AG04450 (cell line): Measurements from ENCODE around the gene TANGO6. TPM values are rescaled to one million over a fixed set of nuclear protein-coding genes. Genes with fewer than 3 reads are reported as not detected.
"Not testable (repeated sequence)": the region's sequence is repeated elsewhere in the genome, so short reads cannot be mapped to it uniquely, and the experiment has no call there.

ENCODE experiments used
- CTCF ChIA-PET: fragments of 300-600, 350-600 bp; formaldehyde crosslinking; extraction: SDS; loops from one replicate; lab custom pipeline; 2022; ENCODE audit warnings: antibody characterized with exemption, inconsistent platforms; lab: Charles Lee
- POLR2A ChIA-PET: fragments of 350-600 bp; formaldehyde crosslinking; extraction: SDS; loops from one replicate; lab custom pipeline; 2021; ENCODE audit warnings: antibody characterized with exemption, inconsistent platforms; lab: Yijun Ruan, JAX
- DNase-seq: peaks from one replicate; pipeline ENCODE4 v3.0.0-alpha.2; 2011; ENCODE audit warnings: low read depth, low spot score
- H3K27ac ChIP-seq: one replicate; pipeline ENCODE4 v1.5.1; 2012; ENCODE audit warnings: low read depth, low read length, control low read depth
- H3K27me3 ChIP-seq: one replicate; pipeline ENCODE4 v1.6.0; 2012; ENCODE audit warnings: low read length; ENCODE audit not compliant: control insufficient read depth, insufficient read depth
- H3K4me3 ChIP-seq: 2 replicates; pipeline ENCODE4 v1.5.1; 2011; ENCODE audit warnings: mild to moderate bottlenecking, low read depth, low read length, control low read depth
- H3K9me3 ChIP-seq: 2 replicates; pipeline ENCODE4 v1.5.1; 2012; ENCODE audit warnings: low read length; ENCODE audit not compliant: control insufficient read depth, insufficient read depth
- CTCF ChIP-seq: IDR thresholded peaks from 2 replicates; pipeline ENCODE4 v1.5.1; 2011; ENCODE audit warnings: low read depth, low read length, control low read depth, inconsistent platforms
- polyA plus RNA-seq: library from polyadenylated mRNA; depleted of rRNA; stranded (reverse); fragments of >200 nt; gene quantifications from 2 replicates; pipeline ENCODE4 v1.2.3, GENCODE V29; 2011

Gene TANGO6
- polyA plus RNA-seq, 1 experiment: 11.6 TPM

GRCh38 chr16:68985268-68985667 is 141.9 kb downstream of the TANGO6 start:
- POLR2A ChIA-PET: no interaction called here
- DNase-seq: no peak
- Histone ChIP-seq H3K27ac (no peak overlapping the region), H3K4me3 (no peak overlapping the region), H3K9me3 (no peaks in the 10 kb centered on the region), H3K27me3 (no peaks in the 10 kb centered on the region)
- CTCF ChIA-PET: interaction anchor here (0.9 to 1.0 kb wide), 2 partner anchors 12 to 127 kb away, joined by 3 read pairs; no protein-coding TSS in a partner anchor
- TF ChIP-seq CTCF: no peak

GRCh38 chr16:68985855-68986254 is 142.5 kb downstream of the TANGO6 start:
- Histone ChIP-seq H3K27ac (peak overlapping the region; percentile 59), H3K27me3 (no peaks in the 10 kb centered on the region), H3K4me3 (no peak overlapping the region), H3K9me3 (no peaks in the 10 kb centered on the region)
- DNase-seq: peak; percentile 39
- ChIA-PET CTCF (interaction anchor here (0.9 kb wide), 1 partner anchor 13 kb away, joined by 3 read pairs; no protein-coding TSS in a partner anchor), POLR2A (interaction anchor here (0.6 kb wide), 1 partner anchor 61 kb away, joined by 6 read pairs; no protein-coding TSS in a partner anchor)
- no peak for TF ChIP-seq CTCF

GRCh38 chr16:68987734-68988457 is 144.6 kb downstream of the TANGO6 start:
- no peaks in the 10 kb centered on the region for H3K9me3 ChIP-seq
- ChIA-PET CTCF (interaction anchor here (0.6 to 1.1 kb wide), 4 partner anchors 10 to 947 kb away, joined by 3 to 4 read pairs (median 4); no protein-coding TSS in a partner anchor), POLR2A (interaction anchor here (0.7 kb wide), 1 partner anchor 1028 kb away, joined by 4 read pairs; no protein-coding TSS in a partner anchor)
- no peak for TF ChIP-seq CTCF
- no peaks in the 10 kb centered on the region for H3K27me3 ChIP-seq
- no peak overlapping the region for H3K27ac ChIP-seq
- no peak overlapping the region for H3K4me3 ChIP-seq
- DNase-seq: no peak

GRCh38 chr16:68990172-68990845 is 147.0 kb downstream of the TANGO6 start:
- CTCF ChIA-PET: not testable (repeated sequence)

GRCh38 chr16:68991075-68991474 is 147.7 kb downstream of the TANGO6 start:
- H3K4me3 ChIP-seq: no peak overlapping the region
- ChIA-PET POLR2A (no interaction called here), CTCF (no interaction called here)
- no peak overlapping the region for H3K27ac ChIP-seq
- no peak for DNase-seq
- TF ChIP-seq CTCF: no peak
- no peaks in the 10 kb centered on the region for H3K27me3 ChIP-seq
- no peaks in the 10 kb centered on the region for H3K9me3 ChIP-seq

More at GRCh38 chr16:68990172-68990845, 147.0 kb downstream of the TANGO6 start:
- H3K9me3 ChIP-seq, H3K27me3 ChIP-seq, H3K27ac ChIP-seq, H3K4me3 ChIP-seq, POLR2A ChIA-PET, DNase-seq: not testable (repeated sequence)
